Measurements from ENCODE around the gene OBI1. TPM values are rescaled to one million over a fixed set of nuclear protein-coding genes. Genes with fewer than 3 reads are reported as not detected.
"Not testable (repeated sequence)": the region's sequence is repeated elsewhere in the genome, so short reads cannot be mapped to it uniquely, and the experiment has no call there.

Gene OBI1
- total RNA-seq, 1 donor from 2014 or later = 9.3 TPM

GRCh38 chr13:78655007-78655406 is 3.9 kb downstream of the OBI1 start:
- intact Hi-C loops (cut with DNase I) = no loop called here
- ATAC-seq (ENCODE audit: poor library complexity) = no peak

GRCh38 chr13:78652651-78653050 is 6.3 kb downstream of the OBI1 start:
- intact Hi-C loops (cut with DNase I) = no loop called here
- DNase-seq = no peak
- no peak for ATAC-seq (ENCODE audit: poor library complexity)

More at GRCh38 chr13:78655007-78655406, 3.9 kb downstream of the OBI1 start:
- no peak for DNase-seq

- intact Hi-C loops (cut with DNase I) = no loop called here
- no peak for DNase-seq
- no peak for ATAC-seq (ENCODE audit: poor library complexity)
Measured at GRCh38 chr13:78650717-78651083, 8.3 kb downstream of the OBI1 start.

- ATAC-seq (ENCODE audit: poor library complexity) = no peak
- DNase-seq = no peak
- intact Hi-C loops (cut with DNase I) = no loop called here
Measured at GRCh38 chr13:78649997-78650716, 8.8 kb downstream of the OBI1 start.

- ATAC-seq (ENCODE audit: poor library complexity); DNase-seq; intact Hi-C loops (cut with DNase I): not testable (repeated sequence)
Measured at GRCh38 chr13:78647109-78647678, 11.8 kb downstream of the OBI1 start.

- DNase-seq = no peak
- intact Hi-C loops (cut with DNase I) = no loop called here
- ATAC-seq (ENCODE audit: poor library complexity) = no peak
Measured at GRCh38 chr13:78638216-78638615, 20.7 kb downstream of the OBI1 start.

- intact Hi-C loops (cut with DNase I) = no loop called here
- DNase-seq (no peak), ATAC-seq (ENCODE audit: poor library complexity) (no peak)
Measured at GRCh38 chr13:78636495-78636894, 22.5 kb downstream of the OBI1 start.

GRCh38 chr13:78632996-78633395 is 26.0 kb downstream of the OBI1 start:
- ATAC-seq (ENCODE audit: poor library complexity) = no peak
- intact Hi-C loops (cut with DNase I) = no loop called here
- no peak for DNase-seq

GRCh38 chr13:78631077-78631476 is 27.9 kb downstream of the OBI1 start:
- DNase-seq (no peak), ATAC-seq (ENCODE audit: poor library complexity) (no peak)
- intact Hi-C loops (cut with DNase I) = no loop called here

GRCh38 chr13:78630511-78630910 is 28.4 kb downstream of the OBI1 start:
- intact Hi-C loops (cut with DNase I) = no loop called here
- DNase-seq (no peak), ATAC-seq (ENCODE audit: poor library complexity) (no peak)

- no peak for DNase-seq
- intact Hi-C loops (cut with DNase I) = no loop called here
- no peak for ATAC-seq (ENCODE audit: poor library complexity)
Measured at GRCh38 chr13:78625384-78625783, 33.6 kb downstream of the OBI1 start.

GRCh38 chr13:78623132-78623531 is 35.8 kb downstream of the OBI1 start:
- ATAC-seq (ENCODE audit: poor library complexity) (no peak), DNase-seq (no peak)
- intact Hi-C loops (cut with DNase I) = no loop called here

- DNase-seq = no peak
- no peak for ATAC-seq (ENCODE audit: poor library complexity)
- intact Hi-C loops (cut with DNase I) = no loop called here
Measured at GRCh38 chr13:78620936-78621470, 38.0 kb downstream of the OBI1 start.

- intact Hi-C loops (cut with DNase I) = no loop called here
- no peak for ATAC-seq (ENCODE audit: poor library complexity)
- no peak for DNase-seq
Measured at GRCh38 chr13:78618411-78618810, 40.5 kb downstream of the OBI1 start.

- DNase-seq = no peak
- no peak for ATAC-seq (ENCODE audit: poor library complexity)
- intact Hi-C loops (cut with DNase I) = no loop called here
Measured at GRCh38 chr13:78611040-78611439, 47.9 kb downstream of the OBI1 start.

GRCh38 chr13:78610381-78610883 is 48.5 kb downstream of the OBI1 start:
- DNase-seq = no peak
- intact Hi-C loops (cut with DNase I) = no loop called here
- ATAC-seq (ENCODE audit: poor library complexity) = no peak

- DNase-seq (no peak), ATAC-seq (ENCODE audit: poor library complexity) (peak; percentile 49)
- intact Hi-C loops (cut with DNase I) = no loop called here
Measured at GRCh38 chr13:78609464-78610205, 49.3 kb downstream of the OBI1 start.

GRCh38 chr13:78608688-78609463 is 50.1 kb downstream of the OBI1 start:
- intact Hi-C loops (cut with DNase I) = no loop called here
- ATAC-seq (ENCODE audit: poor library complexity) (peak; percentile 49), DNase-seq (no peak)

- intact Hi-C loops (cut with DNase I) = no loop called here
- ATAC-seq (ENCODE audit: poor library complexity) (no peak), DNase-seq (no peak)
Measured at GRCh38 chr13:78608252-78608687, 50.7 kb downstream of the OBI1 start.
